HepG2 (cell line): ENCODE data around the gene SOCS3. TPM values are rescaled to one million over a fixed set of nuclear protein-coding genes. Genes with fewer than 3 reads are reported as not detected.

ENCODE experiments used
- ATAC-seq: fragments of 200-7000 bp; cut with Tn5 transposase; 3 replicates; pipeline ENCODE4 v1.9.1; 2020; ENCODE audit warnings: mild to moderate bottlenecking, moderate library complexity
- BruUV-seq: library from RNA; stranded (reverse); fragments of 400-500 nt; replicated peaks from 2 replicates; lab custom pipeline; 2021; lab: Mats Ljungman, UMichigan
- CTCF ChIA-PET: fragments of 300-600 bp; formaldehyde crosslinking; extraction: SDS; loops from one replicate; lab custom pipeline; 2021; ENCODE audit warnings: low total read pairs, inconsistent platforms, low intra/inter-chr PET ratio; lab: Yijun Ruan, JAX
- POLR2A ChIA-PET: fragments of 350-600 bp; sonication (Branson Sonifier 250); formaldehyde crosslinking; loops from one replicate; lab custom pipeline; 2020; ENCODE audit warnings: antibody characterized with exemption, inconsistent platforms; lab: Yijun Ruan, JAX
- DNase-seq: peaks from one replicate; pipeline ENCODE4 v3.0.0-alpha.2; 2015; ENCODE audit warnings: low spot score
- FAIRE-seq: peaks from 3 replicates; lab custom pipeline; 2011; peaks lifted over from hg19 to GRCh38; lab: Jason Lieb, UNC
- H2AFZ ChIP-seq: one replicate; pipeline ENCODE4 v1.6.1; 2011; ENCODE audit warnings: low read length, inconsistent platforms
- H3K27ac ChIP-seq: fragments of 300-600 bp; 3 replicates; pipeline ENCODE4 v1.8.0; 2011; ENCODE audit warnings: mixed run types, mild to moderate bottlenecking, mixed read lengths, low read length, inconsistent platforms; ENCODE audit not compliant: insufficient read depth; ENCODE audit errors: extremely low read length
- H3K27me3 ChIP-seq, 2 experiments: fragments of 200-600 bp in 1 of 2; 2 replicates in 1 of 2; 3 replicates in 1 of 2; pipeline versions ENCODE4 v1.6.0 to v1.8.0; 2011; ENCODE audit warnings: low read length in 2 of 2, mild to moderate bottlenecking in 2 of 2, moderate library complexity in 2 of 2, inconsistent platforms in 1 of 2; ENCODE audit not compliant: insufficient read depth in 2 of 2, control insufficient read depth in 1 of 2
- H3K36me3 ChIP-seq, 2 experiments: fragments of 200-600 bp in 1 of 2; replicated peaks in 1 of 2; 2 replicates in 1 of 2; 3 replicates in 1 of 2; pipeline versions ENCODE4 v1.5.1 to v1.8.0; 2011; ENCODE audit warnings: low read length in 2 of 2, inconsistent platforms in 1 of 2; ENCODE audit not compliant: insufficient read depth in 2 of 2, control insufficient read depth in 1 of 2
- H3K4me1 ChIP-seq: 2 replicates; pipeline ENCODE4 v1.5.1; 2012; ENCODE audit warnings: low read length, inconsistent platforms; ENCODE audit not compliant: insufficient read depth
- H3K4me2 ChIP-seq: 2 replicates; pipeline ENCODE4 v1.6.0; 2011; ENCODE audit warnings: low read depth, low read length, inconsistent platforms
- H3K4me3 ChIP-seq, 3 experiments: fragments of 200-600 bp in 1 of 3; sonication (generic), shearing (Covaris generic) in 1 of 3; replicated peaks in 1 of 3; 2 replicates each; pipeline ENCODE4 v1.5.1; 2011 to 2016; ENCODE audit warnings: low read length in 3 of 3, inconsistent platforms in 2 of 3, low read depth in 2 of 3, mild to moderate bottlenecking in 2 of 3, control low read depth in 1 of 3, mixed read lengths in 1 of 3; ENCODE audit not compliant: insufficient read depth in 1 of 3
- H3K79me2 ChIP-seq: one replicate; pipeline ENCODE4 v1.6.1; 2011; ENCODE audit warnings: low read length, inconsistent platforms; ENCODE audit not compliant: insufficient read depth
- H3K9ac ChIP-seq: 2 replicates; pipeline ENCODE4 v1.6.0; 2011; ENCODE audit warnings: mild to moderate bottlenecking, low read depth, low read length, inconsistent platforms; ENCODE audit not compliant: insufficient read depth
- H3K9me3 ChIP-seq: 2 replicates; pipeline ENCODE4 v1.5.1; 2012; ENCODE audit warnings: mild to moderate bottlenecking, low read length
- H4K20me1 ChIP-seq: 2 replicates; pipeline ENCODE4 v1.6.0; 2011; ENCODE audit warnings: inconsistent platforms, mild to moderate bottlenecking, low read length, moderate library complexity; ENCODE audit not compliant: insufficient read depth
- ZNF768 ChIP-seq: sonication (generic); formaldehyde crosslinking; IDR thresholded peaks from 2 replicates; pipeline ENCODE4 v1.4.0; 2020; ENCODE audit warnings: missing genetic modification reagents
- ZSCAN30 ChIP-seq: sonication (generic); formaldehyde crosslinking; IDR thresholded peaks from 2 replicates; pipeline ENCODE4 v1.5.0; 2020; ENCODE audit warnings: mild to moderate bottlenecking, missing genetic modification reagents
- WGBS: methylation state at CpG from one replicate; pipeline ENCODE4 v1.1.6; 2017; ENCODE audit warnings: low lambda C conversion rate; 5-methylcytosine and 5-hydroxymethylcytosine counted together
- in situ Hi-C: cut with HindIII; loops from 2 replicates; pipeline ENCODE4 v1.10.0; 2017; ENCODE audit warnings: low pct_unique_long_range_greater_than_20kb; ENCODE audit not compliant: extremely low pct_ligation_motif_present
- intact Hi-C: fragments of 100-400 bp; cut with micrococcal nuclease; formaldehyde crosslinking; loops from one replicate; pipeline ENCODE4 v1.10.0; 2022; ENCODE audit not compliant: unreplicated experiment
- polyA plus RNA-seq, 8 experiments: library from polyadenylated mRNA; depleted of rRNA in 3 of 8; stranded (reverse) in 7 of 8; unstranded in 1 of 8; fragments of >200 nt; fragmentation: Illumina TruSeq in 4 of 8; extraction: Trizol in 4 of 8; gene quantifications; 2 replicates each; pipeline versions ENCODE4 v1.2.1 to v1.2.3, GENCODE V29; 2011 to 2016; ENCODE audit warnings: low read depth in 4 of 8, missing spikeins in 1 of 8, mixed read lengths in 1 of 8; ENCODE audit not compliant: insufficient read depth in 1 of 8
- total RNA-seq, 5 experiments: library from RNA; depleted of rRNA; stranded (reverse); fragments of >200 nt; fragmentation: Illumina TruSeq; extraction: Trizol; gene quantifications; 2 replicates each; pipeline ENCODE4 v1.2.3, GENCODE V29; 2016; ENCODE audit warnings: low read depth in 1 of 5
- TF ChIP-seq, protein P1 (sequence below): sonication (generic); formaldehyde crosslinking; IDR thresholded peaks from 2 replicates; pipeline ENCODE4 v1.4.0; 2020; ENCODE audit warnings: missing genetic modification reagents, borderline replicate concordance

SOCS3 gene
- total and polyA plus RNA-seq, 2 of the 13 experiments (the other 11 are each of a cell fraction or from before 2014, with no cell fraction given): 0.77 to 2.4 TPM

DNA sequence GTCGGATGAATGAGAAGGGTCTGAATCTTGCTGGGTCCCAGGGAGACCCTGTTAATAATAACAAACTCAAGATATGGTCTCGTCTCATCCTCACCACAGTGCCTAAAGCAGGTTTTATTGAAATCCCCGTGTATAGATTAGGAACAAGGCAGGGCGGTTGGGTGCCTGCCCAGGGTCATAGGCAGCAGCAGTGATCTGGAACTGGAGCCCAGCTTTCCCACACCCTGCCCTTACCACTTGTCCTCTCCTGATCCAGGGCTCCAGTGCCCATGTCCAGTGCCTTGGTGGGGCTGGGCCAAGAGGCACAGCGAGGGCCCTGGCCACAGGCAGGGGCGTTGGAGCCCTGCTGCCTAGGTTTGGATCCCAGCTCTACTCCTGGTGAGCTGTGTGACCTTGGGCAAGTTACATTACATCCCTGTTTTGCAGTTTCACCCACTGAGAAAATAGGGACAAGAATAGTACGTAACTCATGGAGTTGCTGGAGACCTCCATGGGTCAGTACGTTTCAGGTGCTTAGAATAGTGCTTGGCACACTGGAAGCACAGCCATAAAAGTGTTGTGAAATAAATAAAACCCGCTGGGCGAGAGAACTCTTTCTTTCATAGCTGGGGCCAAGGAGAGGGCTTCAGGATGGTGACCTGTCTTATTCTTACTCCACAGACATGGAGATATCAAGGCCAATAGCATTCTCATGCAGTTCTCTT, 13.9 kb downstream of the SOCS3 start:
- Histone ChIP-seq H3K27me3 (peaks cover 36 to 77% of the 10 kb centered on the region in 2 experiments), H3K4me2 (no peak overlapping the region), H3K27ac (no peak overlapping the region), H4K20me1 (no peaks in the 10 kb centered on the region; the same call in 1 of the 2 replicates), H3K9me3 (no peaks in the 10 kb centered on the region), H3K36me3 (no peaks in the 10 kb centered on the region), H3K4me1 (peaks cover 19% of the 10 kb centered on the region), H3K9ac (no peak overlapping the region), H3K79me2 (no peaks in the 10 kb centered on the region), H2AFZ (no peak overlapping the region), H3K4me3 (no peak overlapping the region)
- no TSS peak for BruUV-seq
- CTCF ChIA-PET: no interaction called here
- no peak for DNase-seq
- FAIRE-seq: no peak
- intact Hi-C loops: no loop called here
- TF ChIP-seq ZNF768 (CRISPR knock-in tag) (peak; percentile 93), ZSCAN30 (CRISPR knock-in tag) (no peak)
- TF ChIP-seq, protein P1, sequence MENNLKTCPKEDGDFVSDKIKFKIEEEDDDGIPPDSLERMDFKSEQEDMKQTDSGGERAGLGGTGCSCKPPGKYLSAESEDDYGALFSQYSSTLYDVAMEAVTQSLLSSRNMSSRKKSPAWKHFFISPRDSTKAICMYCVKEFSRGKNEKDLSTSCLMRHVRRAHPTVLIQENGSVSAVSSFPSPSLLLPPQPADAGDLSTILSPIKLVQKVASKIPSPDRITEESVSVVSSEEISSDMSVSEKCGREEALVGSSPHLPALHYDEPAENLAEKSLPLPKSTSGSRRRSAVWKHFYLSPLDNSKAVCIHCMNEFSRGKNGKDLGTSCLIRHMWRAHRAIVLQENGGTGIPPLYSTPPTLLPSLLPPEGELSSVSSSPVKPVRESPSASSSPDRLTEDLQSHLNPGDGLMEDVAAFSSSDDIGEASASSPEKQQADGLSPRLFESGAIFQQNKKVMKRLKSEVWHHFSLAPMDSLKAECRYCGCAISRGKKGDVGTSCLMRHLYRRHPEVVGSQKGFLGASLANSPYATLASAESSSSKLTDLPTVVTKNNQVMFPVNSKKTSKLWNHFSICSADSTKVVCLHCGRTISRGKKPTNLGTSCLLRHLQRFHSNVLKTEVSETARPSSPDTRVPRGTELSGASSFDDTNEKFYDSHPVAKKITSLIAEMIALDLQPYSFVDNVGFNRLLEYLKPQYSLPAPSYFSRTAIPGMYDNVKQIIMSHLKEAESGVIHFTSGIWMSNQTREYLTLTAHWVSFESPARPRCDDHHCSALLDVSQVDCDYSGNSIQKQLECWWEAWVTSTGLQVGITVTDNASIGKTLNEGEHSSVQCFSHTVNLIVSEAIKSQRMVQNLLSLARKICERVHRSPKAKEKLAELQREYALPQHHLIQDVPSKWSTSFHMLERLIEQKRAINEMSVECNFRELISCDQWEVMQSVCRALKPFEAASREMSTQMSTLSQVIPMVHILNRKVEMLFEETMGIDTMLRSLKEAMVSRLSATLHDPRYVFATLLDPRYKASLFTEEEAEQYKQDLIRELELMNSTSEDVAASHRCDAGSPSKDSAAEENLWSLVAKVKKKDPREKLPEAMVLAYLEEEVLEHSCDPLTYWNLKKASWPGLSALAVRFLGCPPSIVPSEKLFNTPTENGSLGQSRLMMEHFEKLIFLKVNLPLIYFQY (CRISPR knock-in tag): no peak
- no peak for ATAC-seq
- in situ Hi-C loops: no loop called here
- POLR2A ChIA-PET: no interaction called here
- WGBS: 31% methylated on average over 10 of the region's 10 CpGs
